ENCODE results near the gene ADGB.
"Not testable (repeated sequence)": the region's sequence is repeated elsewhere in the genome, so short reads cannot be mapped to it uniquely, and the experiment has no call there.

ADGB gene

DNA sequence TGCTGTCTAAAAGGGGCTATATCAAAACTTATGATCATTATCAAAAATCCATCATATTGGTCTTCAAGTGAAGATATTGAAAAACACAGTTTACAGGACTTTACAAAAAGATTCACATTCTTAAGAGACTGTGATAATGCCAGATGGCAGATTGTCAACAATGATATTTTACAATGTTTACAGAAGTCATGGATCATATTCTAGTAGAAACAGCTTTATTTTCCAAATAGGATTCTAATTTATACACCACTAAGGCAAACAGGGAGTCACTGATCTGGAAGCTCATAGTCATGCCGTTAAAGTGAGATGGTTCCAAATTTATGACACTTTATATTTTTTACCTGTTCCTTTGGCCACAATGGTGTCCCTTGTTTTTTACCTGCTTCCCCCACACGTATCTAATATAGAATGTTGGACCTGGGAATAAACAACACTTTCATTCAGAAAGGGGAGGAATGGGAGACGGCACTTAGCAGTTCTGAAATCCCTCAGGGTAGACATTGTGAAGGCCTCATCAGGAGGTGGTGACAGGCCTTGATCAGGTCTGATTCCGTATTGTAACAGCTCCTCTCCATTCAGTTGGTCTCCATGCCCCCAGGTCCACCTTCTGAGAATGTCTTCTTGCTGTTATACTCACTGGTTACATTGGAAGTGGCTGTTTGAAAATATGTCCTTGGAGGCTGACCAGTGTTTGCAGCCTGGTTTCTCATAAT, 228.6 kb downstream of the ADGB start:
- no peak for DNase-seq

DNA sequence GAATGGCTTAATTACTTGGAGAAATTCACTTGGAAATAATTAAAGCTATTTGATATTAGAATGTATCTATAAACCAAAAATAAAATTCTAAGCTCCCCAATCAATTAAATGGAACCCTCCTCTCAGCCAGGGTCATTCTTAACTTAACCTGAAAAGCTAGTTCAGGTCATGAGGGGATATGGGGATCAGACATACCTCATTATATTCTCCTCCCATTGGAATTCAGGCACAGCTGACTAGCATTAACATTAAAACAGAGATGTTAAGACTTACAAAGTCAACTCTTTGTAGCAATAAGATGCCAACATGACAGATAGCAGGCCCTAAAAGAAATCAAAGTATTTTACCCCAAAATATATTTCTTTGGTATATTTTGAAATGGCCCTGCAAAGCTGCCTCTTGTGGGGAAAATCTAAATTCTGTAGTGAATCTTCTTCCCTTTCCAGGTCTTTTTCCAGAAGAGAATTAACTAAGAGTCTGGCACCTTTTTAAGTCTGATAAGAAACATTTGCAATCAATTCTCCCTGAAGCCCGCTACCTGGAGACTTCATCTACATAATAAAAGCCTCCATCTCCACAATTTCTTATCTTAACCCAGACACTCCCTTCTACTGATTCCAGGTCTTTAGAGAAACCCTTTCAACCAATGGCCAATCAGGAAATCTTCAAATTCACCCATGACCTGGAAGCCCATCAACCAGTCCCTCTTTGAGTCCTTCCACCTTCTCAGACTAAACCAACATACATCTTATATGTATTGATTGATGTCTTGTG, 231.2 kb downstream of the ADGB start:
- DNase-seq = no peak

DNA sequence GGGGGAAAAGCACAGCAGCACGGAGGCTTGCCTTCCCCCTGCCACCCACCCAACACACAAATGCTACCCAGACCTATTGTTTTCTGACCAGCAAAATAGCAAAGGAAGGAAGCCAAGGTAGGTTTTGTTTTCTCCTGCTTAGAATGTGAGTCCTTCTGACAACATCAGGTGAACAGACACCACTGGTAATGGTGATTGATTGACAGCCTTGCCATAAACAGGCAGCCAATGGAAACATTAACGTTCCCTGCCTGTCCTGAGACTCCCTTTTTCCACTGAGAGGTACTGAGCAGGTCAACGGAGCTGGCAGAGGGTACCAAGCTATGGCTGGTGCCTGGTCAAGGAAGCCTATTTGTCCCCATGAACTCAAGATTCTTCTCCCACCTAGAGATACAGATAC, 234.4 kb downstream of the ADGB start:
- no peak for DNase-seq

DNA sequence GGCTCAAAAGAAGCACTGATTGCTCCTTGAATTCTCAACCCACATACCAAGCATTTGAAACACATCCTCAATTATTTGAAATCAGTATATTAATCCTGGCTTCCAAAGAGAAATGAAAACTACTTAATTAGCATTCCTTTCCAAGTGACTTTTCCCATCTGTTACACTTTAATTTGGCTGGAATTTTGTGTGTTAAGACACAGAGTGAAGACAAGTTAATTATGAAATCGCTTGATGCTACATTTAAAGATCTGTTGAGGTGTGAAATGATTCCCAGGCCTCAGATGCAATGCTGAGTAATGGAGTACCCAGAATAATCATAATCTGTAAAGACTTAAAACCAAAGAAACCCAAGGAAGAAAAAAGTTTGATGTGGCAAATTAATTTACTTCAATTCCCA, 241.4 kb downstream of the ADGB start:
- no peak for DNase-seq

DNA sequence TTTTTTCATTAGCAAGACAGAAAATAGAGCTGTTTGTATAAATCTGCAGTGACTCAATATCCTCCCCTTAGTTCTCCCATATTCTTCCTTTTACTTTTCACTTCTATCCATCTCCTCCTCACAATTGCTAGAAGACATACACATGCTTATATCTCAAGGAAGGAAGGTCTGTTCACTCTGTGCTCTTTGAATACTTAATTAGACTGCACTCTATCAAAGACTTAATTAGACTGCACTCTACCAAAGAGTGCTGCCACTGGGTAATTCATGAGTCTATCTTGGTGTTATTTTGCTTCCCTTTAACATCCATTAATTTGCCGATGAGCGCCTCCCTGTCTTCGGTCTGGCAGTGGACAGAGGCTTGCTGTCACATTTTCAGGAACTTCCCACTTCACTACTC, 241.9 kb downstream of the ADGB start:
- DNase-seq = no peak

DNA sequence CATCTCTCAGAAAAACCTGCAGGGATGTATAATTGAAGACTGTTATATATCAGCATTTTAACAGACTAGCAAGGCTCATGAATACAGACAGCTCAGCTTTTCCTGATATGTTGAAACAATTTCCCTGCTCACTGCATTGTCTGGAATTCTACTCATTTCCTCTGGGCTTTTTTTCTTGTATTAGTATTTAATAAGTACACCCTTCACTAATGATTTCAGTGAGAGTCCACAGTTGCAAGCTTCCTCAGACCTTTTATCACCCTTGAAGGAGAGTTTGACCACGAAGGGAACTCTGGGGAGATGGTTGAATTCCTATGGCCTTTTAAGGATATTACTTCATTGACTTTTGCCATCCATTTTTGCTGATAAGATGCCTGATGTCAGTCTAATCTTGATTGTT, 248.7 kb downstream of the ADGB start:
- no peak for DNase-seq

DNA sequence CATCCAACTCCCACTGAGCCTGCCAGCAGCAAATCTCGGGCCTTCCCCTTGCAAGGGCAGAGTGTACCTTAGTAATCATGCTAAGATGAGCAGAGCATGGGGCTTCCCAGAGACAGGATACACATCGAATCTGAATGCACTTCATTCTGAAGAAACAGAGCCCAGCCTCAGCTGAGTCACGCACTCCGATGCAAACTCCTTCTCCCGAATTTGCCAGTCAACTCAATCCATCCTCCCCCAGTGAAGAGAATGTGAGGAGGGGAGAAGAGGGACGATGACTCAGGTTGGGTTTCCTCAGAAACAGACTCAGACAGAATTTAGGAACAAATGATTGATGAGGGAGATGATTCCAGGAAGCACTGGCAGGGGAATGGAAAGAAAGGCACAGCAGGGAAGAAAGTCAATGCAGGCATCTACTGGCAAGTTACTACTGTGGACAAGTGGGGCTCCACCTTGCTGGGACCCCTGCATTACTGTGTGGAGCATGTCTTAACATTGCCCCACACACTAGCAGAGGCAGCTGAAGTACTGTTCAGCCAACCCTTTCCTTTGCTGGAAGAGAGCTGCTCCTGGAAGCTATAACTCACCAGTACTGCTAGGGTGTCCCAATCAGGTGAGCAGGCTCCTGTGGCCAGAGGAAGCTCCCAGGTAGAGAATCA, 251.6 kb downstream of the ADGB start:
- no peak for DNase-seq

DNA sequence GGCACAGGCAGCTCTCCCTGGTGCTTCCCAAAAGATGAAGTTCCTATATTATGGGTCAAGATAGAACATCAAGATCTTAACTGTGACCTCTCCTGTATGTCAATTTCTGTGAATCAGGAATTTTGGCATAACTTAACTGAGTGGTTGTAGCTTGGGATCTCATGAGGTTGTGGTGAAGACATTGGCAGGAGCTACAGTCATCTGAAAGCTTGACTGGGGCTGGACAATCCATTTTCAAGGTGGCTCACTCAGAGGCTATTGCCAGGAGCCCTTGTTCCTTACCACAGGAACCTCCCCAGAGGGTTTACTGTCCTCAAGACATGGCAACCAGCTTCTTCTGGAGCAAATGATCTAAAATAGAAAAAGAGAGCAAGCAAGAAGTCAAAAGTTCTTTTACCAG, 252.2 kb downstream of the ADGB start:
- no peak for DNase-seq

DNA sequence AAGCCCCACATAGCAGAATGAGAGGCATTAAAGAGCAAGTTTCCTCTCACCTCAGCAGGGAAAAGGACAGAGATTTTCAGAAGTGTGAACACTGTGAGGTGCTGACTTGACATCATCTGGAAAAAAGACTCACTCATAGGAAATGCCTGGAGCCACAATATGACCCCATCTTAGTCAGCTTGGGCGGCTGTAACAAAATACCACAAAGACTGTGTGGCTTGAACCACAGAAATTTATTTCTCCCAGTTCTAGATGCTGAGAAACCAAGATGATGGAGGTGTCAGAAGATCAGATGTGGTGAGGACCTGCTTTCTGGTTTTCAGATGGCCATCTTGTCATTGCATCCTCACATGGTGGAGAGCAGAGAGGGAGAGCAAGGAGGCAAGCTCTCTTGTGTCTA, 253.1 kb downstream of the ADGB start:
- DNase-seq = no peak

DNA sequence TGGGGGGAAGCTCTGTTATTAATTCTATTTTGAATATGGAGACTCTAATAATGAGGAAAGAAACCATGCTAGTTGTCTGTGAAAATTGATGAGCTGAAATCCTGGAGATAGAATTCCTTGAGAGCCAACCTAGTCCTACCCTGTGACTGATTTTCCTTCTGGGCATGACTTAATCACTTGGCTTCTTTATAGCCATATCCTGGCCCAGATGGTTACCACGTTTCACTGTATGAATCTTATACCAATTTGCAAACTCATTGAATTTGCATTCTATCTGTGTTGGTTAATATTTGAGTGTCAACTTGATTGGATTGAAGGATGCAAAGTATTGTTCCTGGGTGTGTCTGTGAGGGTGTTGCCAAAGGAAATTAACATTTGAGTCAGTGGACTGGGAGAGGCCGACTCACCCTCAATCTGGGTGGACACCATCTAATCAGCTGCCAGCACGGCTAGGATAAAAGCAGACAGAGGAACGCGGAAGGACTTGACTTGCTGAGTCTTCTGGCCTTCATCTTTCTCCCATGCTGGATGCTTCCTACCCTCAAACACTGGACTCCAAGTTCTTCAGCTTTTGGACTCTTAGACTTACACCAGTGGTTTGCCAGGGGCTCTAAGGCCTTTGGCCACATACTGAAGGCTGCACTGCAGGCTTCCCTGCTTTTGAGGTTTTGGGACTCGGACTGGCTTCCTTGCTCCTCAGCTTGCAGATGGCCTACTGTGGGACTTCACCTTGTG, 255.9 kb downstream of the ADGB start:
- not testable (repeated sequence) for DNase-seq

DNA sequence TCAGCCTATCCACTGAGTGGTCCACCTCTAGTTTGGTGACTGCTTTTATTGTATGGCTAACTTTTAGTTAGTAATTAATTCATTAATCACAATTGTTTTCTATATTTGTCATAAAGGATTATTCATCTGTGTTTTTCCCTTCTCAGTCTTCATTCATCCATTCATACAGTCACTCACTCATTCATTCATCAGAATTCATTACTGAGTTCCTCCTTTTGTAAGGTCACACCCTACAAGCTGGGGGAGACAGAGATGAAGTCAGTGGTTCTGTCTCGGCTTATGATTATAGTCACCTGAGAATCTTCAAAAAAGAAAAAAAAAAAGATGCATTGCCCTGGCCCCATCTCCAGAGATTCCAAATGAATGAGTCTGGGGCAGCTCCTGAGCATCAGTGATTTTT, 257.1 kb downstream of the ADGB start:
- DNase-seq = no peak

DNA sequence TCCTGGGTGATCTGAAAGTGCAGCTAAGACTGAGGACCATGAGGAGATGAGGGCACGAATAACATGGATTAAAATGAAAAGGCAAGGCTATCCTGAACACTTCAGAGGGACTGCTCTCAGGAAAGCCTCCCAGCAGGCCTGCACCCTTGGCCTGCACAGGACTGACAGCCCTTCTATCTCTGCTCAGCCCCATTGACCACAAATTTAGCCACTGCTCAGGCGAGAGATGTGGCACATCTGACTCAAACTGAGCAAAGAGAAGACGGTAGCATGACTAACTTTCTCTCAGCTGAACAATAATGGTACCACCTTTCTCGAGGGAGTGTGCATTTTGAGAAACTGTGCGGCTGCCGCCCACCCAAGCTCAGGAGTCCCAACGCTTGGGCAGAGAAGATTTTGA, 257.5 kb downstream of the ADGB start:
- DNase-seq = no peak

DNA sequence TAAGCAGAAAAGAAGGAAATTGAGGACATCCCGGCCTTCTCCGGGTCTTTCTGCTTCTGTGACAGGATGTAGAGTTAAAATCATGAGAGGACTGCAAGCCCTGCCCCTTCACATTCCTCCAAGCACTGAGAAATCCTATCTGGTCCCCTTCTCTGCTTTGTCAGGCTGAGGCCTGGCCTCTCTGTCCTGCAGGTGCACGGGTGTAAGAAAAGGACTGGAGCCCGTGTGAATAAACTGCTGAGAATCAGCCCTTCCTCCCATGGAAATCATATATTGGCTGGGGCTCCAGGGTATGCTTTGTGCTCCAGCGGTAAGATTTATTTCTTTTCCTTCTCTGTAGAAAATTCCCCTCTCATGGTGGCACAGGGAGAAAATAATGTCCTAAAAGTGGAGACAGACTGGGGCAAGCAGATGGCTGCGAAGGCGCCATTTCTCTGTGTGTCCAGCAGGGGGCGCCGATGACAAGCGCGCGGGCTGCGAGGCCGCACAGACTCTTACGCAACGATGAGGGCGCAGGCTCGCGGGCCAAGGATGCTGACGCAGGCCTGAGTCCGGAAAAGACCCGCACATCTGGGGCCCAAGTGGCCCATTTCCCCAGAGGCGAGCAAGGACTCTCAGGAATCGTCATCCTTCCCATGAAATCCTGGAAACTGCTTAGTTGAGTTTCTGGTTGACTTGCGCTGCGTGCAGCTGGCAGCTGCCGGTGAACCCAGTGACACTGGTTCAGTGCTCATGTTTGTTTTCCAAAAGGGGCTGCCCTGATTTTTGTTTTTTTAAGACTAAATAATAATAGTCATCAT, 258.6 kb downstream of the ADGB start:
- peak; percentile 59 for DNase-seq

DNA sequence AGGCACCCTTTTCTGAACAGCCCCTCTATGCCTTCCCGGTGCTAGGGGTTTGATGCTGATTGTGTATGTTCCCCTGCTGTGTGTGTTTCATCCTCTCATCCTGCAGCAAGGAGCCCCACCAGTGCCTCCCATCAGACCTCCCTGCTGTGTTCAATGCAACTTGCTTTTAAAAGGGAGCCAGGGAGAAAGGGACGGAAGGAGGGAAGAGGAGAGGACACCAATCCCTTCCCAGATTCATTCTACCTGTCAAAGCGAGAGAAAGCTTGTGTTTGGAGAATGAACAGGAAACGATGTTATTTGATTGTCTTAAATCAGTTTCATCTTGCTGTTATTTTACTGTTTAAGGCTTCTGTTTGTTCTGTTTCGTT, 259.2 kb downstream of the ADGB start:
- DNase-seq = no peak

DNA sequence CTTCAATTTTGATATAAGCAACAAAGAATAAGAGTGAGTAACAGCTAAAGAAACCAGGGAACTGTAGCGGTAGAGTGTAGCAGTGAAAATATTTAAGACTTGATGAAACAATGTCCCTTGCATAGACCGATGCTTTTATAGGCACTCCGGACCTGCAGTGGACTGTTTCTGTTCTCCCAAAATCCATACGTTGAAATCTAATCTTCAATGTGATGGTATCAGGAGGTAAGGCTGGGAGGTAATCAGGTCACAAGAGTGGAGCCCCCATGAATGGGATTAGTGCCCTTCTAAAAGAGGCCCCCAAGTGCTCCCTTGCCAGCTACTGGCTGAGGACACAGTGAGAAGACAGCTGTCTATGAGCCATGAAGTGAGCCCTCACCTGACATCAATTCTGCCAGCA, 260.4 kb downstream of the ADGB start:
- no peak for DNase-seq

DNA sequence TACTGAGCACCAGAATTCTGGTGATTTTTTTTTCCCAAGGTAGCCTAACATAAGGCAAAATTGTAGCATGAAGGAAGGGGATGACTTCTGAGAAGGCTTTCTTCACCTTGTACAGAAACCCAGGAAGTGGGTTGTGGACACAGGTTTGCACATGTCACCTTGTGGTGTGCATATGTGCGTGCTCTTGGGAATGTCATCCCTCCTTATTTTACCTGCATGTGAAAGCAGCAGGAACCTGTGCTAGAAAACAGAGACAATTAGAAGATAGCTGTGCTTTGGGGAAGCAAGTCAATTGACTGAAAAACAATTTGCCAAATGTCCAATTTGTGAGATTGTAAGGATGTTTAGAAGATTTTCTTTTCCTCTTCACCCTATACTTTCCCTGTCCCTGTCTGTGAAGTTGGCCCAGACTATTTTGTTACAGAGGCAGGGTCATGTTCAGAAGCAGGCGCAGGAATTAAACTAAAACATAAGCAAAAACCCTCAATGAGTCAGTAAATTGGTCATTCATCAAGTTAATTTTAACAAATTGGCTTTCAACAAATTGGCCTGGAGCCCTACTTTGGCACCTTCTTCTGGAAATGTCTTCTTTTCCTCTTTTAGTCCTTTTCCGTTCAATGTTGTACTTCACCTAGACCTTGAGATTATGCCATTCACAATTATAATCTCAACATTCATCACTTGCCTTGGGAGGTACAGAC, 261.2 kb downstream of the ADGB start:
- no peak for DNase-seq

DNA sequence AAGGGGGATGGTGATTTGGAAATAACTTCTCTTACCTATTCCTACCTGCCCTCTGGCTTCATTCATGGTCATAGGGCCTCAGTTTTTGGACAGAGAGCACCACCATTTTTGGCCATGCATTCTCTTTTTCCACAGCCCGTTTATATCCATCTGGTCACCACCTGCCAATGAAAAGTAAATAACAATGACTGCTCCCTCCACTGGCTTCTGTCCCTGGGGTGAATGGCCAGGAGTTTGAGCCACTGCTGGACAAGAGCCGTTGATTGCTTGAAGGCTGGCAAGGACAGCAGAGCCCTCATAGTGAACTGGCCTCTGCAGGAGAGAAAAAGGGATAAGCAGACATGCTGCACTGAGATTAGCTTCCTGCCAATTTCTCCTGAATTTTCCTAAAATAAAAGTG, 261.8 kb downstream of the ADGB start:
- DNase-seq = no peak

DNA sequence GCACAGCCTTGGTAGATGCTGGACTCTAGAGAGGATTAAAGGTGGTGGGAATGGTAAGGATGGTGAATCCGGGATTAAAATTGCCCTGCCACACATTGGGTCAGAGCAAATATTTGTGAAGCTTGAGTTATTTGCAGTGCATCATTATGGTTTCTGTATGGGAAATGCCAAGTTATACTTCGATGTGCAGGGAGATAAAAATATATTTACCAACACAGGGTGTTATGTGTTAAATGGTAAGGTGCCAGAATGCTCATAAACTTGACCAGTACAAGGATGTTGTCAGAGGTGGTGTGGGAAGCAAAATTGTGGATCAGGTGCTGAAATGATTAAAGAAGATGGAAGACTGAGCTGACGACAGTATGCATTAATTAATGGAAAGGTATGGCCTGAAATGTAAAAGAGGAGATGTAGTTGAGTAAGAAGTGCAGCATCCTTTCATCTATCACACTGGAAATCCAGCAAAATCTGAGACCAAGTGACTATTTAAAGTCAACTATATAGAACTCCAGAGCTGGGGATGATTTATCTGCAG, 262.3 kb downstream of the ADGB start:
- no peak for DNase-seq

DNA sequence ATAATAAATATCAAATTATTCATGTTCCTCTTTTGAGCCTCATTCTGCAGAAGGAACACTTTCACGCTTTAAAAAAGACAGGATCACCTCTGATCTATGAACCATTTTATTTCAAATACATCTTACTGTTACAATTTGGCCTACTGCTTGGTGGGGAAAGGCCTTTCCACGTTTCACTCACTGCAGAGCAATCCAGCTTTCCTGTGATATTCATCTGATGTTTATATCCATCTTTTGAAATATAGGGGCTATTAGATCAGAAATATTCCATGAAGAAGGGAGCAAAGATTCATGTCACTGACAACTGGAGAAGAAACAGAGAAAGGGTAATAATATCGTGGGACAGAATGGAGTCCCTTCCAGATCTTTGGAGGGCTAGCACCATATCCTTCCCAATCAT, 262.9 kb downstream of the ADGB start:
- DNase-seq = no peak

DNA sequence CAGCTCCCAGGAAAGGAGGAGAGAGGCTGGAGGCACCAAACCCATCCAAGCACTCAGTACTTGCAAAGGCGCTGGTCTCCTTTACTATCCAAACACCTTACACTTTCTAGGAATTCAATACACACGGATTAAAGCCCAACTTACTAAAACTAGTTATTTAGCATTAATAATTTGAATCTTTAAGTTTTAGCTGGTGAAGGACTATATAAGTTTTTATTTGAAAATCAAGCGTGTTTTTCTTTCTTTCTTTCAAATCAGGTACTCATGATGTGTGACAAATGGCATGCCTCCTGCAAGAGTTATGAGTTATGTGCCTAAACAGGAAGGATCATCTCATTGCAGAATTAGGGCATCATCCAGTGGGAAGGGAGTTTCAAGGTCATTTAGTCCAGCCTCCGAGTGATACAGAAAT, 263.7 kb downstream of the ADGB start:
- no peak for DNase-seq

DNA sequence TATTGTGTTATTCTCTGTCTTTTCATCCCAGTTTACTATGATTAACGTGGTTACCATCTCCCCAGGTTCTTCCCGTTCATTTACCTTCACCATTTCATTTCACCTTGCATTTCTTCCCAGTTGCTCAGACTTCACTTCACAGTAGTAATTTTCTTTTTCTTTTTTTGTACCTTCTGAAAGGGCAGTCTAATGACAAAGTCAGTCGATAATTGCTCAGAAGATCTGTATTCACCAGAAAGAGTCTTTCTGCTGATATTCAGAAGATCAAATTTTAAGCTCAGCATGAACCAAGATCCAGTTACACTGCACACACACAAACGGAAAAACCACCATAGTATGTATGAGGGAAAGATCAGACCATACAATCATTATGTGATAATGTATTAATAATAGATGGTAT, 265.5 kb downstream of the ADGB start:
- DNase-seq = no peak

DNA sequence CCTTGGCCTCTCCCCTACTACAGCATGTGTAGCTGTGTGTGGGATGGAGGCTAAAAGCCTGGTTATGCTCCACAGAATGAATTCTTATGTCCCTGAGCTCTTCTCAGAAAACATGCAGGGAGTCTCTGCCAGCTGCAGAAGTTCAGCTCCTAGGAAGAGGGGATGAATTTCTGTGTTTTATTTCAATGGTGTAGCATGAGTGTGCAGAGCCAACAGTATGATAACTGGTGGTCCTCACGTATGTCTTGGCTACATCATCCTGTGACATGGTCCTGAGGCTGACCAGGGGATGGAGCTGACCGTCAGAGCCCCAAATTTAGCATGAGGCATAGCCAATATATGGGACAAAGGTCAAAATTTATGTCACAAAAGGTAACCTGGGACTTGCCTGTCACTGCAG, 266.1 kb downstream of the ADGB start:
- no peak for DNase-seq

Data from effector CD4-positive, alpha-beta T cell (primary cell).